Measurements from ENCODE around the gene CDC37L1.

Gene CDC37L1

DNA sequence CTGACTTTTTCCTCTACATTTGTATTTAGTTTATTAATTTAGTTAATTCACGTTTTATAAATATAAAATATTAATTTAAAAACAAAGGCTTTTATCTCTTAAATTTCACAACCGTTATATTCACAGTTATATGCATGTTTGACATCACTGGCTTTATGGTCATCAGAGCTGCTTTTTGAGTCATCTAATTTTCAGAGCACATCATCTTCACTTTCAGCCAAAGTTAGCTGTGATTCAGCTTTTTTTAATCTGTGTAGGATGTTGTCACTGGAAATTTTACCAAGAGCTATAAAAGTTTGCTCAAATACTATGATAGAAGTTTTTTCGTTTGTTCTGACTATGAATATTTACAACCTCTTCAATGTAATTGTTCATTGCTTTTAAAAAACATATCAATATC, 12.4 kb downstream of the CDC37L1 start:
- H3K4me3 ChIP-seq (ENCODE audit: low read length) = no peak overlapping the region
- TF ChIP-seq, protein P1, sequence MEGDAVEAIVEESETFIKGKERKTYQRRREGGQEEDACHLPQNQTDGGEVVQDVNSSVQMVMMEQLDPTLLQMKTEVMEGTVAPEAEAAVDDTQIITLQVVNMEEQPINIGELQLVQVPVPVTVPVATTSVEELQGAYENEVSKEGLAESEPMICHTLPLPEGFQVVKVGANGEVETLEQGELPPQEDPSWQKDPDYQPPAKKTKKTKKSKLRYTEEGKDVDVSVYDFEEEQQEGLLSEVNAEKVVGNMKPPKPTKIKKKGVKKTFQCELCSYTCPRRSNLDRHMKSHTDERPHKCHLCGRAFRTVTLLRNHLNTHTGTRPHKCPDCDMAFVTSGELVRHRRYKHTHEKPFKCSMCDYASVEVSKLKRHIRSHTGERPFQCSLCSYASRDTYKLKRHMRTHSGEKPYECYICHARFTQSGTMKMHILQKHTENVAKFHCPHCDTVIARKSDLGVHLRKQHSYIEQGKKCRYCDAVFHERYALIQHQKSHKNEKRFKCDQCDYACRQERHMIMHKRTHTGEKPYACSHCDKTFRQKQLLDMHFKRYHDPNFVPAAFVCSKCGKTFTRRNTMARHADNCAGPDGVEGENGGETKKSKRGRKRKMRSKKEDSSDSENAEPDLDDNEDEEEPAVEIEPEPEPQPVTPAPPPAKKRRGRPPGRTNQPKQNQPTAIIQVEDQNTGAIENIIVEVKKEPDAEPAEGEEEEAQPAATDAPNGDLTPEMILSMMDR (conservative IDR thresholded peaks at IDR 0.05; ENCODE audit: low read depth, low read length) = no peak
- no peak for DNase-seq (ENCODE audit: low read depth)

DNA sequence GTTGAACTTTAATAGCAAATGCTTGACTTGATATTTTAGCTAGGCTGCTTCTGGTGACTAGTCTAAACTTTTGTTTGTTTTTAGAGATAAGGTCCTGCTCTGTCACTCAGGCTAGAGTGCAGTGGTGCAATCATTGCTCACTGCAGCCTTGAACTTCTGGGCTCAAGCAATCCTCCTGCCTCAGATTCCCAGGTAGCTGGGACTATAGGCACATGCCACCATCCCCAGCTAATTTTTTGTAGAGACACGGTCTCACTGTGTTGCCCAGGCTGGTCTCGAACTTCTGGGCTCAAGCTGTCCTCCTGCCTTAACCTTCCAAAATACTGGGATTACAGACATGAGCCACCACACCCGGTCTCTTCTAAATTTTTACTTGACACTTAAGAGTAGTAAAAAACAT, 20.7 kb downstream of the CDC37L1 start:
- DNase-seq (ENCODE audit: low read depth) = no peak
- TF ChIP-seq, protein P1 (conservative IDR thresholded peaks at IDR 0.05; ENCODE audit: low read depth, low read length) = no peak
- no peak overlapping the region for H3K4me3 ChIP-seq (ENCODE audit: low read length)

DNA sequence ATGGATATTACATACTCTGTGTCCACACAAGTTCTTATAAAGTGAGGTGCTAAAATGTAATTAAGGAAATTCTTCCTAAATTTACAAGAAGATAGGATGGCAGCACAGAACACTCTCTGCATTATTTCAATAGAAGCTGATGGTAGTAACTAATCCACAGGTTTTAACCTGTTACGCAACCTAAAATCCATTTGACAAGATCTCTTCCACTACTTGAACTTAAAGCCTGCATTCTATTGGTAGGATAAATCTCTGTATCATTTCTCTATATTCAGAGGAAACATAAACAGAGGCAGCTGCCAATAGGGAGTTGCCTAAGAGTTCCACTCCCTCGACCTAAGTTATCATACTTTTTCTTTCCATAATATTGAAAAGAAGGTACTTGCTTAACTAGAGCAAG, 21.6 kb downstream of the CDC37L1 start:
- H3K4me3 ChIP-seq (ENCODE audit: low read length) = no peak overlapping the region
- no peak for DNase-seq (ENCODE audit: low read depth)
- TF ChIP-seq, protein P1 (conservative IDR thresholded peaks at IDR 0.05; ENCODE audit: low read depth, low read length) = no peak

DNA sequence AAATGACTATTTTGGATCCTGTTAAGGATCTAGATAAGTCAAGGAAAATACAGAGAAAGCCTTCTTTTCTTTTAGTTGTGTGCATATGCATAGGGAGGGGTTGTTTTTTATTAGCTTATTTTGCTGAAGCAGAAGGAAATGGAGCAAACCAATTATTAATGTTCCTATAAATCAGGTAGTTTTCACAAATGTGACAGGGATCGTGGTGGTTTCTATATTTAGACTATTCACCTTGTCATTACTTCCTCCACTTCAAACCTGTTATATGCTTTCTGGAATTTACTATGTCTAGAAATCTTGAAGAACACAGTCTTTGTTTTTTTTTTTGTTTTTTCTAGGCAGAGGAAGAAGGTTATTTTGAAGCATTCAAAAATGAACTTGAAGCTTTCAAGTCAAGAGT, 22.2 kb downstream of the CDC37L1 start:
- H3K4me3 ChIP-seq (ENCODE audit: low read length) = no peak overlapping the region
- TF ChIP-seq, protein P1 (conservative IDR thresholded peaks at IDR 0.05; ENCODE audit: low read depth, low read length) = no peak
- no peak for DNase-seq (ENCODE audit: low read depth)

DNA sequence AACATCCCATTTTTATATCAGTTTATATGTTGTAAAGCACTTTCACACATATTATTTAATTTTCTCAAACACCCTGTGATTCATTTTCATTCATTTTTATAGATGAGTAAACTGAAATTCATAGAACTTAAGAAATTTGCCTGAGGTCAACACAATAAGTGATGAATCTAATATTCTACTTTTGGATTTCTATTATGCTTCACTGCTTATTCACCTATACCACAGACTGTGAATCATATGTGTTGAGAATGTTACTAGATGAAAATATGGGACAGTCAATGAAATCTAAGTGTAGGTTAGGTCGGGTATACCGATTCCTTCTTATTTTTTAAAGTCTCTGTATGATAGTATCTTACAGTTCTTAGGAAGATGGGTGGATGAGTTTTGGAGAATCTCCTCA, 24.8 kb downstream of the CDC37L1 start:
- TF ChIP-seq, protein P1 (conservative IDR thresholded peaks at IDR 0.05; ENCODE audit: low read depth, low read length) = no peak
- no peak for DNase-seq (ENCODE audit: low read depth)
- no peak overlapping the region for H3K4me3 ChIP-seq (ENCODE audit: low read length)

DNA sequence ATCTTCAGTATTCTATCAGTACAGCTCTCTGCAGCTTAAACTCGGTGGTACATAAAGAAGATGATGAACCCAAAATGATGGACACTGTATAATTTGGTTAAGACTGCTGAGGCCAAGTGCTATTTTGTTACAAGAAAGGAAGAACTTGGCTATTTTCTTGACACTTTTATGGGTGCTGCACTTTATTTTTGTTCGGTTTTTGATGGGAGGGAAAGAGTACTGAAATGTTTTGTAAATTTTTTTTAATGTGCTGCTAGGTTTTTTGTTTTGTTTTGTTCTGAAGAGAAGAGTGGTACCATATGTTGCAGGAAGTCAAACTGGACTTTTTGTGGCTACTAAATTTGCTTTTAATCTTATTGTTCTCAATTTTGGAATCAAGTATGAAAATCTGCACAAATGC, 26.7 kb downstream of the CDC37L1 start:
- TF ChIP-seq, protein P1 (conservative IDR thresholded peaks at IDR 0.05; ENCODE audit: low read depth, low read length) = no peak
- H3K4me3 ChIP-seq (ENCODE audit: low read length) = no peak overlapping the region
- DNase-seq (ENCODE audit: low read depth) = no peak

DNA sequence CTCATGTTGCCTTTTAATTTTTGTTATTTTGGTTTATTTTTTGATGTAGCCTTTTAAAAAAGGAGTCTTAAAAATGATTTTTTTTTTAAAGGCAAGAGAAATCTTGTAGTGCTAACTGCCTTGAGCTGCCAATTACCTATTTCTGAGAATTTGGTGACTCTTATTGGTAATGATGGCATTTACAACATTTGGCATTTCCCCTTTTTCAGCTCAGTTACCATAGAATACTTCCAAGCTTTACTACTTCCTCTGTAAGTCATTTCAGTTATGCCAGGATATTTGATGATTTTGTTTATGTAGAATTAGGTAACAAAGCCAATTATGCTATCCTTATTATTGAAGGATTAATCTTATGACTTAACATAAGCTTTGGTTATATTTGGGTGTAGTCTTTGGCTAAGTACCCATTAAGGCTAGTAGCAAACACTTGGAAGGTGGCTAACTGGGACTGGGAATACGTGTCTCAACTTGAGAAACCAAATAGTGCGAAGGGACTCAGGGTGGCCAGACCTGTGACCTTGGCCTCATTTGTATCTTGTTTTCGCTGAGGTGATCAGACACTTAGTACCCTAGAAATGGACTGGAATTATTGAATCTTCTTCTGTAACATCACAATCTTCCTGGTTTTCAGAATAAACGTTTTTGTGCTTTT, 27.7 kb downstream of the CDC37L1 start:
- TF ChIP-seq, protein P1 (conservative IDR thresholded peaks at IDR 0.05; ENCODE audit: low read depth, low read length) = no peak
- no peak for DNase-seq (ENCODE audit: low read depth)
- no peak overlapping the region for H3K4me3 ChIP-seq (ENCODE audit: low read length)
